ENCODE measurements around the gene EYS.

Gene EYS

DNA sequence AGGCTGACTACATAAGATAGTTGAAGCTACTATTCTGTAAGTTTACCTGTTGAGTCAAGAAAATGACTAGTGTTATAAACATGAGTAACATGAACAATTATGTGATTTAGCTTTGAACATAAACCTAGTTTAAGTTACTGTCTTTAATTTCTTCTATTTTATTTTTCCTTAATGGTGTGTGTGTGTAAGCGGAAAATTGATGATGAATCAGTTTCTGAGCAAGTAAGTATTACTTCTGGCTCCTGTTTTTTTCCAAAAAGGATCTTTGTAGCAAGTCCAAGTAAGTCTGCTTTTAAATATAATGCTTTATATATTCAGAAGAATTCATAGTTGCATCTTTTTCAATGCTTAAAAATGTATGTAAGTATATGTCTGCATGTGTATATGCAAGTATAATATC is 786.8 kb downstream of the EYS start:
- H3K9me3 Mint-ChIP-seq: no peaks in the 10 kb centered on the region
- no peak overlapping the region for H3K27ac Mint-ChIP-seq
- no peak overlapping the region for H3K4me3 Mint-ChIP-seq
- no peaks in the 10 kb centered on the region for H3K4me1 Mint-ChIP-seq
- TF ChIP-seq, protein P1, sequence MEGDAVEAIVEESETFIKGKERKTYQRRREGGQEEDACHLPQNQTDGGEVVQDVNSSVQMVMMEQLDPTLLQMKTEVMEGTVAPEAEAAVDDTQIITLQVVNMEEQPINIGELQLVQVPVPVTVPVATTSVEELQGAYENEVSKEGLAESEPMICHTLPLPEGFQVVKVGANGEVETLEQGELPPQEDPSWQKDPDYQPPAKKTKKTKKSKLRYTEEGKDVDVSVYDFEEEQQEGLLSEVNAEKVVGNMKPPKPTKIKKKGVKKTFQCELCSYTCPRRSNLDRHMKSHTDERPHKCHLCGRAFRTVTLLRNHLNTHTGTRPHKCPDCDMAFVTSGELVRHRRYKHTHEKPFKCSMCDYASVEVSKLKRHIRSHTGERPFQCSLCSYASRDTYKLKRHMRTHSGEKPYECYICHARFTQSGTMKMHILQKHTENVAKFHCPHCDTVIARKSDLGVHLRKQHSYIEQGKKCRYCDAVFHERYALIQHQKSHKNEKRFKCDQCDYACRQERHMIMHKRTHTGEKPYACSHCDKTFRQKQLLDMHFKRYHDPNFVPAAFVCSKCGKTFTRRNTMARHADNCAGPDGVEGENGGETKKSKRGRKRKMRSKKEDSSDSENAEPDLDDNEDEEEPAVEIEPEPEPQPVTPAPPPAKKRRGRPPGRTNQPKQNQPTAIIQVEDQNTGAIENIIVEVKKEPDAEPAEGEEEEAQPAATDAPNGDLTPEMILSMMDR (IDR thresholded peaks at IDR 0.05): no peak
- no peaks in the 10 kb centered on the region for H3K27me3 Mint-ChIP-seq (ENCODE audit: low read depth, poor library complexity)
- DNase-seq: no peak
- H3K36me3 Mint-ChIP-seq (ENCODE audit: low read depth): no peaks in the 10 kb centered on the region

- no peaks in the 10 kb centered on the region for H3K36me3 Mint-ChIP-seq (ENCODE audit: low read depth)
Observed at GRCh38 chr6:64914124-64914523, 792.9 kb downstream of the EYS start.

DNA sequence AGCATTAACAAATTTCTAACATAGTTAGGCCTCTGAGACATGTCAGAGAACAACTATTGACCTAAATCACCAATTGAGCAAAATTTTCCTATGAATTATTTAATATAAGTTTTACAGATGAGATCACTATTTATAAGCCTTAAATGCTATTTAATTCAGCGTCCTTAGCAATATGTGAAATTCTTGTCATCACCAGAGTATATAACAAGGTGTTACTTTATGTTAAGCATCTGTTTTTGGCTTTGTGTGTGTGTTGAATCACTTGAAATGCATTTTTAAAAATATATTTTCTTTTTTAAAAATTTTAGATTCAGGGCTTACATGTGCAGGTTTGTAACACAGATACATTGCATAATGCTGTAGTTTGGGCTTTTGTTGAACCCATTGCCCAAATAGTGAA is 794.1 kb downstream of the EYS start:
- TF ChIP-seq, protein P1 (IDR thresholded peaks at IDR 0.05): no peak
- Mint-ChIP-seq H3K27me3 (ENCODE audit: low read depth, poor library complexity) (peaks cover 5% of the 10 kb centered on the region), H3K9me3 (no peaks in the 10 kb centered on the region), H3K27ac (no peak overlapping the region), H3K36me3 (ENCODE audit: low read depth) (no peaks in the 10 kb centered on the region), H3K4me3 (no peak overlapping the region), H3K4me1 (no peaks in the 10 kb centered on the region)
- DNase-seq: no peak

More at GRCh38 chr6:64914124-64914523, 792.9 kb downstream of the EYS start:
- no peak overlapping the region for H3K4me3 Mint-ChIP-seq
- no peak overlapping the region for H3K27ac Mint-ChIP-seq
- H3K27me3 Mint-ChIP-seq (ENCODE audit: low read depth, poor library complexity): no peaks in the 10 kb centered on the region
- DNase-seq: no peak
- H3K4me1 Mint-ChIP-seq: no peaks in the 10 kb centered on the region
- TF ChIP-seq, protein P1 (IDR thresholded peaks at IDR 0.05): no peak
- no peaks in the 10 kb centered on the region for H3K9me3 Mint-ChIP-seq

DNA sequence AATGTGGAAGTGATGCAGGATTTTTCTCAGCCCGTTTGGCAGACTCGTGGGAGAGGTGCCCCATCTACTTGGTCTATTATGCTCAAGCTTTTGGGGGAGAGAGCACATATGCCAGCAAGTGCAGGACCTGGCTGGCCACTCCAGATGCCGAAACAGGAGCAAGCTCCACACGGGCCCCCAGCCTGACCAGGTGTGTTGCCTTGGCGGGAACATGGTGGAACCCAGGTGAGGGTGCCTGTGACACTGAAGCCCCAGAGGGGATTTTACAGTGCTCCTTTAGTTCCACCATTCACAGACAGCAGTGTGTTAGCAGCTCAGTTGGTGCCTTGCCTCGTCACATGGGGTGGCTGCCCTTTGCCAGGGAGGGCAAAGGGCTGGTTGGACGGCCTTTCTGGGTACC is 798.9 kb downstream of the EYS start:
- TF ChIP-seq, protein P1 (IDR thresholded peaks at IDR 0.05): no peak
- no peaks in the 10 kb centered on the region for H3K4me1 Mint-ChIP-seq
- no peaks in the 10 kb centered on the region for H3K9me3 Mint-ChIP-seq
- H3K36me3 Mint-ChIP-seq (ENCODE audit: low read depth): no peaks in the 10 kb centered on the region
- H3K27ac Mint-ChIP-seq: no peak overlapping the region
- peaks cover 5% of the 10 kb centered on the region for H3K27me3 Mint-ChIP-seq (ENCODE audit: low read depth, poor library complexity)
- no peak for DNase-seq
- H3K4me3 Mint-ChIP-seq: no peak overlapping the region

GRCh38 chr6:64904616-64905015 is 802.4 kb downstream of the EYS start:
- DNase-seq: no peak
- Mint-ChIP-seq H3K4me1 (no peaks in the 10 kb centered on the region), H3K36me3 (ENCODE audit: low read depth) (no peaks in the 10 kb centered on the region), H3K4me3 (no peak overlapping the region), H3K9me3 (no peaks in the 10 kb centered on the region), H3K27ac (no peak overlapping the region), H3K27me3 (ENCODE audit: low read depth, poor library complexity) (peaks cover 5% of the 10 kb centered on the region)
- TF ChIP-seq, protein P1 (IDR thresholded peaks at IDR 0.05): no peak

DNA sequence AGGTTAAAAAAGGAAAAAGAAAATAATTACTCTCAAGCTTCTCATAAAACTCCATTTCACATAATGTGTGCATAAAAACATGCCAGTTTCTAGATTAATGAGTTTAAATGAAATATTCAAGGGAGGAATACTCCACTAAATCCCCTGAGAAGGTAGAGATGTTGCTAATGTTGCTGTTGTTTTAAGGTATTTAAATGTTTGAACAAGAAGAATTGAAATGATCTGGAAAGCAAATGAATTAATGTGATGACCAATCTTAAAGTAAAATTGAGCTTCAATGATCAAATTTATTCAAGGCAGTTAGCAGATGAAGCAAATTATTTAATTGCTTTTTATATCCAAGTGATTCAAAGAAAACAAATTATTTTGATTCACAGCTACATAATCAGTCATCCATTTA is 804.4 kb downstream of the EYS start:
- DNase-seq: no peak
- Mint-ChIP-seq H3K27me3 (ENCODE audit: low read depth, poor library complexity) (no peaks in the 10 kb centered on the region), H3K27ac (no peak overlapping the region), H3K9me3 (no peaks in the 10 kb centered on the region), H3K4me3 (no peak overlapping the region), H3K36me3 (ENCODE audit: low read depth) (no peaks in the 10 kb centered on the region), H3K4me1 (no peaks in the 10 kb centered on the region)
- TF ChIP-seq, protein P1 (IDR thresholded peaks at IDR 0.05): no peak
